PC-9 (cell line): ENCODE measurements around the gene SLC25A46.
A peak's percentile ranks its signal among the peaks of the same experiment; 100 is the strongest.

Experiments used
- EZH2 ChIP-seq: fragments of 200-600 bp; sonication (generic); IDR thresholded peaks from 2 replicates; pipeline ENCODE4 v1.8.0; 2017; ENCODE audit warnings: antibody characterized with exemption, low read depth
- TF ChIP-seq, protein P1 (sequence below): fragments of 200-600 bp; sonication (generic); conservative IDR thresholded peaks from 2 replicates; pipeline ENCODE4 v1.6.1; 2017; ENCODE audit warnings: mixed run types, antibody characterized with exemption, mild to moderate bottlenecking, moderate library complexity

DNA sequence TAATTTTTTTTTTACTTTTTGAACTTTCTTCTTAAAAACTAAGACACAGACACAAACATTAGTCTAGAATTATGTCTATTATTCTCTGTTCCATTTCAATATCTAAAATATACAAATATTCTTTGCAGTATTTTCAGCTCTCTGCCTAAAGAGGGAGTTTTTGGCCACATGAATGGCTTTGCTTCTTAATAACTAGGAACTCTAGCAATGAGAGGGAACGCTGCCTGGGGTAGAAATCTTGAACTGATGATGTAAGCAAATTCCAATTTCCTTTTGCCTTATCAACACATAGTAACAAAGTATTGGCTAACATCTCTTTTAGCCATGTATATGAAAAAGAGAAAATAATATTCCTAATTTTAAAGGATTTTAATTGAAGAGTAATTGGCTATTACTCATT lies 51.9 kb downstream of the SLC25A46 start:
- TF ChIP-seq, protein P1, sequence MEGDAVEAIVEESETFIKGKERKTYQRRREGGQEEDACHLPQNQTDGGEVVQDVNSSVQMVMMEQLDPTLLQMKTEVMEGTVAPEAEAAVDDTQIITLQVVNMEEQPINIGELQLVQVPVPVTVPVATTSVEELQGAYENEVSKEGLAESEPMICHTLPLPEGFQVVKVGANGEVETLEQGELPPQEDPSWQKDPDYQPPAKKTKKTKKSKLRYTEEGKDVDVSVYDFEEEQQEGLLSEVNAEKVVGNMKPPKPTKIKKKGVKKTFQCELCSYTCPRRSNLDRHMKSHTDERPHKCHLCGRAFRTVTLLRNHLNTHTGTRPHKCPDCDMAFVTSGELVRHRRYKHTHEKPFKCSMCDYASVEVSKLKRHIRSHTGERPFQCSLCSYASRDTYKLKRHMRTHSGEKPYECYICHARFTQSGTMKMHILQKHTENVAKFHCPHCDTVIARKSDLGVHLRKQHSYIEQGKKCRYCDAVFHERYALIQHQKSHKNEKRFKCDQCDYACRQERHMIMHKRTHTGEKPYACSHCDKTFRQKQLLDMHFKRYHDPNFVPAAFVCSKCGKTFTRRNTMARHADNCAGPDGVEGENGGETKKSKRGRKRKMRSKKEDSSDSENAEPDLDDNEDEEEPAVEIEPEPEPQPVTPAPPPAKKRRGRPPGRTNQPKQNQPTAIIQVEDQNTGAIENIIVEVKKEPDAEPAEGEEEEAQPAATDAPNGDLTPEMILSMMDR = peak; percentile 46; the same call in 1 of the 2 replicates
- no peak for TF ChIP-seq EZH2
